Measurements from ENCODE around the gene AZI2.
A peak's percentile ranks its signal among the peaks of the same experiment; 100 is the strongest.

AZI2 gene

DNA sequence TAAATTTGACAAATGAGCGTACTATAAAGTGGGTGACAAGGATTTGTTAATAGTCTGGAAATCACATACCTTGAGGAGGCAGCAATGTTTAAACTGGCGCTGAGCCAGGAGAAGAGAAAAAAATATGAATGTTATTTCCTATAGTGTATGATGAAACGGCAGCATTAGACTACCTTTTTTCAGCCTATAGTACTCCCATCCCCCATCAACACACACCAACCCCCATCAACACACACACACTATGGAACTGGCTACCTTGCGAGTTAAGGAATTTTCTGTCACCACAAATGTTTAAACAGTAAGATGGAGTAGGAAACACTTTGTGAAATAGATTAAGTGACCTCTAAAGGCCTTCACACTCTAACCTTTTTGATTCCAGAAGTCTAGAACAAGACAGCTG, 46.9 kb downstream of the AZI2 start:
- no peak for DNase-seq (ENCODE audit: low spot score)

DNA sequence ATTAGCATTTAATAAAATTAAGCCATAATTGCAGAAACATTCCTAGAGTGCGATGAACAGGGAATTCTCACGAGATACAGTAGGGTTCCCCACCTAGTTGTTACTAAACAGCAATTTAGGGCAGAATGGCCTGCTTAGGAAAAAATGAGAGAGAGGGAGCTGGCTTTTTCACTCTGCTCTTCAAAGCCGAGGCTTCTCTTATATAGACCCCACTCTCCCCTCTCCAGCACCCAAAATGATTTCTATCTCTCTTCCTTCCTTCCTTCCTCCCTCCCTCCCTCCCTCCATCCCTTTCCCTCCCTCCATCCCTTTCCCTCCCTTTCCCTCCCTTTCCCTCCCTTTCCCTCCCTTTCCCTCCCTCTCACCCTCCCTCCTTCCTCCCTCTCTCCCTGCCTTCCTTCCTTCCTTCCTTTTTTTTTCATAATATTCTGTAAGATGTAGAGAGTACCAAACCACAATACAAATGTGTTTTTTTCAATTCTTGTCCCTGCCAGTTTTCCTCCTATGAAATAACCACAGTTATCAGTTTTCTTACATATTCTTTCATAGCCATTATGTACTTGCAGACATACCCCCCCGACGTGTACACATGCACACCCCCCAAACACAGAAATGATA, 48.2 kb downstream of the AZI2 start:
- DNase-seq (ENCODE audit: low spot score): no peak

DNA sequence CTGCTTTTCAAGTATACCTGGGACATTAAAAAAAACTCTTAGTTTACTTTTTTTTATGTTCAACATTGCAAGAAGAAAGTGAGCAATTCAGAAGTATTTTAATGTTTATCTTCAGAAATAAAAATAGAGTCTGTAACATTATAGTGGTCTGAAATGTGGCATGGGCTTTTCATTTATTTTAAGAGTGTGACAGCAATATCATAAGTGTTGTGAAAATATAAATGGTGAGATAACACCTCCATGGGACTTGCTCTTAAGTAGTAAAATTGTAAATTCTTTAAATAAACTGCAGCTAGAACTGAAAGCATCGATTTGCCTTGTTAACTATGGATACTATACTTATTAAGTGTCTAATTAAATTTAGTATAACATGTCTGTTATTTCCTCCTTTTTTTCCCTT, 48.9 kb downstream of the AZI2 start:
- no peak for DNase-seq (ENCODE audit: low spot score)

DNA sequence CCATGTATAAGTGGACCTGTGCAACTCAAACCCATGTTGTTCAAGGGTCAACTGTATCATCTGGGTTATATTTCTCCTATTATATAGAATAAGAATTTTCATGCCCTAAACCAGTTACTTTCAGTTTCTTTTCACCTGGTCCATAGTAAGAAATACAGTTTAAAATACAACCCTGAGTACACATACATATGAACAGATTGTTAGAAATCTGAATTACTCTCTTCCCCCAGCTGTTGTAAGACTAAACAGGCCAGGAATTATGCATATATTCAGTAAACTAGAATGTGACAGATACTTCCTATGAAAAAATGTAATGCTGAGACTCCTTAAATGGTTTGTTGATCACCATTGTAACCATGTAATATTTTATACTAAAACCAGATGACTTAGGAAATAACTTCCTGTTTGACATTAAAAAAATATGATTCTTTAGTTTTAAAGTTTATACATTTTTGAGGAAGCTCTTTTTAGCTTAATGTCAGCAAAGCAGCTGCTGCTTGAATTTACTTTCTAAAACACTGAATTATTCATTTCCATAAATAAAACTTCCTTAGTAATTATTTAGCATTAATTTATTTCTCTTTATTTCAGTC, 52.6 kb downstream of the AZI2 start:
- peak; percentile 1 for DNase-seq (ENCODE audit: low spot score)

DNA sequence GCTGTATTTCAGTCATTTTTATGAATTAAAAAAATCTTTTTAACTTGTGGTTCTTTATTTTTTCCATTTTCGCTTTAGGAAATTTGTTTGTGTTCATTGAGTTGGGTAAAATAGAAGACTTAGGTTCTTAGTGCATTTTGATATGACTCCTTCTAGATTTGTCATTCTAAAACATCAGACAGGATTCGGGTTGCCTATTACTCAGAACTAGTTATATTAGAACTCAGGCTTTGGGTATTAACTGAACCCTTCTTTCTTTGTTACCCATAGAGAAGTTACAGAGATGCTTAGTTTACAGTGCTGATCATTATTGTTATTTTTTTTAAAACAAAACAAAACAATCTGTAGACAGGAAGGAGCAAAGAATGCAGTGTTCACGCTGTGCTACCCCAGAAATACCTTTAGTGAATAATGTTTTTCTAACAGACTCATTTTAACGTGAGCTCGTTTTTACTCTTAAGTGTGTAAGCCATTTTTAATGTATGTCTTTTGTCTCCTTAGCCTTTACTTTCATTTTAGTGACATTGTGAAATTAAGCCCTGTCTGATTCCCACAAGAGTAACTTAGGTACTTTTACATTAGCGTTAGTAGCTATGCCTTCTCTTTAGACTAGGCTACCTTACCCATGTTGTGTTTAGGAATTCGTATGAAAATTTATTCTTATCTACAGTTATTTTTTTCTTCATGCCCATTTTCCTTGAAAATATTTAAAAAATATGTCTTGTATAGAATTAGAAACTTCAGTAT, 53.8 kb downstream of the AZI2 start:
- DNase-seq (ENCODE audit: low spot score): no peak

DNA sequence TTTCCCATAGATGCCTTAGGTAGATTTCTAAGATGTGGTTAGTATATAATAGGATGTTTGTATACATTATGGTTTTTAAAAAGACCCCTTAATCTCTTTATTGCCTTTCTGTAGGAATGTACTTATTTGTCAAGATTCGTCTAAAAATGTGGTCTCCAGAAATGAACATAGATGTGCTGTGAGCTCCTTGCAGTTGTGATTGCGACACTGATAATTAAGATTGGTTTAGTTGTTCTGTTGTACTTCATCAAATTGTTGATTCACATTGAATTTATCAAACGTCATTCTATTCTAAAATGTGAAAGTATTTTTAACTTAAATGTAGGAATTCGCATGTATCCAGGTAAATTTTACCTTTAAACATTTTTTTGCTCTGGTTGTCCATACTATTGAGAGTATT, 56.0 kb downstream of the AZI2 start:
- no peak for DNase-seq (ENCODE audit: low spot score)

DNA sequence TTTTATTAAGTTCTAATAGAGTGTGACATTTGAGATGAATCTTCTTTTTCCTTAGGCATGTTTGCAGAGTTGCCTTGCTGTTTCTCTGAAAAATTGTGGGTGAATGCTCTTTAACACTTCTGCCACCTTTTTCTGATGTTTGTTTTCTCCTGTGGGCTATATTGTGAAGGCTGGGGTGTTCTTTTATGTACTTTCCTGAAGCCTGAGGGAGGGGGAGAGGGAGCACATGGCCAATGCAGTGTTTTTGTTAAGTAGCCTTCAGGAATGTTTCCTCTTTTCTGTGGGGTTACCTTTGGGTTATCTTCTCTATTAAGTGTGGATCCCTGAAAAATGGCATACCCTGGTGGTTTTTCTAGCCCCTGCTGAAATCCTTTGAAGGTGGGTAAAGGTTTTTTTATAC, 57.0 kb downstream of the AZI2 start:
- no peak for DNase-seq (ENCODE audit: low spot score)

DNA sequence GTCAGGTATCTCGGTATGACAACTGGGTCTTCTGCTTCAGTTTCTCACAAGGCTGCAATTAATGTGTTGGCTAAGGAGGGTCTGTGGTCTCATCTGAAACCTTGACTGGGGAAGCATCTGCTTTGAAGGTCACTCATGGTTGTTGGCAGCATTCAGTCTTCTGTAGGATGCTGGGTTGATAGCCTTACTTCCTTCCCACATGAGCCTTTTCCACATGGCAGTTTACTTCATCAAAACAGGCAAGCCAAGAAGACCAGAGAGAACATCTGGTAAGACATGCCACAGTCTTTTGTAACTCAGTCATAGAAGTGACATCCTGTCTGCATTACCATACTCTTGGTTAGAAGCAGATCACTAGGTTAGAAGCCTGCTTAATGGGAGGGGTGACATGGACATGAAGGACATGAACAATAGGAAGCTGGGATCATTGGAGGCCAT, 57.7 kb downstream of the AZI2 start:
- DNase-seq (ENCODE audit: low spot score): no peak

DNA sequence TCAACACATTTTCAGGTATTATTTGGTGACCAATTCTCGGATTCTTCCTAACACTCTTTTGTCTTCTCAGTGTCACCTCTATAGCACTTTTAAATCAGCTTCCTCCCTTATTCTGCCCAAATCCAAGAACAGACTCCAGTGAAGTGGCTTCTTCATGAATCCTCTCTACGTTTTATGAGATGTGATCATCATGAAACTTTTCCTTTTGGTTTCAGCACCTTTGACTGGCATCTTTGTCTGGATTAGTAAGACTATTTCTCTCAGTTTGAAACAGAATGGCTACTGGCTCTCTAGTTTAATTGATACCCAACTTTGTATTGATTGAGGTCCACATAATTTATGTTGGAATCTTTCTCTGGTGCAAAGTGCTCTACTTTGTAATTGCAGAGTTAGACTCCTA, 61.6 kb downstream of the AZI2 start:
- DNase-seq (ENCODE audit: low spot score): no peak

DNA sequence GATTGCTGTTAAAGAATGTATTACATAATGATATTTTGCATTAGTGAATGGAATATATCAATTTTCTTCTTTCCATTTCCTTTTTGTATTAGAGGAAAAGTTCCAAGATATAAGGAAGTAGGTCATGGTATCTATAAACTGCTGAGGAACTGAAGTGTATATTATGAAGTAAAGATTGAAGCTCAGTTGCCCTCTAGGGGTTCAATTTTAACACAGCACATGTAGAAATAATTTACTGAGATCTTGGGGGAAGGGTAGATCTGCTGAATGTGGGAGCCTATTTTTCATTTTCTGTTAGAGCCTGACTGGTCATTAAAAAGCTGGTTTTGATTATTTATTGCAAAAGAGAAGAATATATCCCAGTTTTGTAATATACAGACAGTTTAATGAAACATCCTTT, 62.0 kb downstream of the AZI2 start:
- peak; percentile 3 for DNase-seq (ENCODE audit: low spot score)

DNA sequence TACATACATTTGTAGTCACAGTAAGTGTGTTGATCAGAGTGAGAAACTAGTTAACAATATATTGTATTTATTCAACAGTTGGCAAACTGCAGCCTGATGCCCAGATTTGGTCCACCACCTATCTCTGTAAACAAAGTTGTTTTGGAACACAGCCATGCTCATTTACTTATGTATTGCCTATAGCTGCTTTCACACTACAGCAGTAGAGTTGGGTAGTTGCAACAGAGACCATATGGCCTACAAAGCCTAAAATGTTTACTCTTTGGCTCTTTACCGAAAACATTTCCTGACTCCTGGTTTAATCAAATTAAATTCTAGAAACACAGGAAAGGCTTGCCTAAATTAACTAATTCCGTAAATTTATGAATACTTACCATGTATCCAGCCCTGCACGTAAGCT, 67.8 kb downstream of the AZI2 start:
- no peak for DNase-seq (ENCODE audit: low spot score)

DNA sequence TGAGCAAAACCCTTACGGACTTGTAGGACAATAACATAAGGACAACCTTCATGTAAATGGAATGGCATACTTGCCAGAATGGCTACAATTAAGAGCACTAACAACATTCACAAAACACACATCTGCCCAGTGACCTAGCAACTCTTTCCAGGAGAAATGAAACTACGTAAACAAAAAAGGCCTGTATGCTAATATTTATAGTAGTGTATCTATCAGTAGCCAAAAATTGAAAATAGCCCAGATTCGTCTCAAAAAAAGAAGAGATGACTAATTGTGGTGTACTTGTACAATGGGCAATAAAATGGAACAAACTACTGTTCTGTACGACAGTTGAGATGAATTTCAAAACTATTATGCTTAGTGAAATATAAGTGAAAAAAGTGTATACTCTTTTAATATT, 68.9 kb downstream of the AZI2 start:
- DNase-seq (ENCODE audit: low spot score): no peak

DNA sequence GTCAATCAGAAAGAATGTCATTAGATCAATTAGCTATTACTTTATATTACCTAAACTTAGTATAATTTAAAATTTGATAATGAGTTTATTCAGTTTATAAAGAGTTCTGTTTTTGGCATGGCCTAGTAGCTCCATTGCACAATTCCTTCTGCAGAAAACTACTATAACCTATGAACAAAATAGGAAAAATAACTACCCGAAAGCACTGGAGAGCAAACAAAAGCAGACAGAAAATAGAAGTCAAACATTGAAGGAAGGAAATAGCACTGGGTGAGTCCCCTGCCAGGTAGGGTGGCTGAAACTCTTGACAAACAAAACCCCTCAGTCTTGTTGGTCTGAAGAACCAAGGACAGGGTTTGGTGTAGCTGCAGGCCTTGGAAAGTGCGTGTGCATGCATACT, 69.7 kb downstream of the AZI2 start:
- DNase-seq (ENCODE audit: low spot score): no peak

DNA sequence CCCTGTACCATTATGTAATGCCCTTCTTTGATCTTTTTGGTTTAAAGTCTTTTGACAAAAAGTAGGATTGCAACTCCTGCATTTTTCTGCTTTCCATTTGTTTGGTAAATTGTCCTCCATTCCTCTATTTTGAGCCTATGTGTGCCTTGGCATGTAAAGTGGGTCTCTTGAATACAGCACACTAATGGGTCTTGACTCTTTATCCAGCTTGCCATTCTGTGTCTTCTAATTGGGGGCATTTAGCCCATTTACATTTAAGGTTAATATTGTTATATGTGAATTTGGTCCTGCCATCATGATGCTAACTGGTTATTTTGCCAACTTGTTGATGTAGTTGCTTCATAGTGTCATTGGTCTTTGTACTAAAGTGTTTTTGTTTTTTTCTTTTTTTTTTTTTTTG, 74.8 kb downstream of the AZI2 start:
- DNase-seq (ENCODE audit: low spot score): no peak
